Astrocyte (in vitro differentiated cells and primary cell): ENCODE data around the gene FAM200C.

Source experiments
- EZH2 ChIP-seq: IDR thresholded peaks from 2 replicates; pipeline ENCODE4 v1.6.1; 2012; ENCODE audit warnings: mild to moderate bottlenecking, low read length, inconsistent platforms; ENCODE audit not compliant: insufficient read depth
- TF ChIP-seq, protein P1 (sequence below): IDR thresholded peaks from 2 replicates; pipeline ENCODE4 v1.5.1; 2011; ENCODE audit warnings: low read depth, mild to moderate bottlenecking, inconsistent platforms, low read length, moderate library complexity; ENCODE audit not compliant: insufficient read depth

GRCh38 chr5:160382346-160382745 is 17.5 kb downstream of the FAM200C start:
- TF ChIP-seq, protein P1, sequence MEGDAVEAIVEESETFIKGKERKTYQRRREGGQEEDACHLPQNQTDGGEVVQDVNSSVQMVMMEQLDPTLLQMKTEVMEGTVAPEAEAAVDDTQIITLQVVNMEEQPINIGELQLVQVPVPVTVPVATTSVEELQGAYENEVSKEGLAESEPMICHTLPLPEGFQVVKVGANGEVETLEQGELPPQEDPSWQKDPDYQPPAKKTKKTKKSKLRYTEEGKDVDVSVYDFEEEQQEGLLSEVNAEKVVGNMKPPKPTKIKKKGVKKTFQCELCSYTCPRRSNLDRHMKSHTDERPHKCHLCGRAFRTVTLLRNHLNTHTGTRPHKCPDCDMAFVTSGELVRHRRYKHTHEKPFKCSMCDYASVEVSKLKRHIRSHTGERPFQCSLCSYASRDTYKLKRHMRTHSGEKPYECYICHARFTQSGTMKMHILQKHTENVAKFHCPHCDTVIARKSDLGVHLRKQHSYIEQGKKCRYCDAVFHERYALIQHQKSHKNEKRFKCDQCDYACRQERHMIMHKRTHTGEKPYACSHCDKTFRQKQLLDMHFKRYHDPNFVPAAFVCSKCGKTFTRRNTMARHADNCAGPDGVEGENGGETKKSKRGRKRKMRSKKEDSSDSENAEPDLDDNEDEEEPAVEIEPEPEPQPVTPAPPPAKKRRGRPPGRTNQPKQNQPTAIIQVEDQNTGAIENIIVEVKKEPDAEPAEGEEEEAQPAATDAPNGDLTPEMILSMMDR, result no peak
- no peak for TF ChIP-seq EZH2
